GM12875 (cell line): ENCODE data around the gene RELN.

Experiments
- H3K4me3 ChIP-seq: one replicate; pipeline ENCODE4 v1.5.1; 2011; ENCODE audit warnings: low read depth, low read length, control low read depth
- TF ChIP-seq, protein P1 (sequence below): IDR thresholded peaks from 2 replicates; pipeline ENCODE4 v1.5.1; 2011; ENCODE audit warnings: low read depth, mild to moderate bottlenecking, control low read depth, inconsistent platforms, low read length, moderate library complexity, borderline replicate concordance; ENCODE audit not compliant: insufficient read depth

RELN gene

DNA sequence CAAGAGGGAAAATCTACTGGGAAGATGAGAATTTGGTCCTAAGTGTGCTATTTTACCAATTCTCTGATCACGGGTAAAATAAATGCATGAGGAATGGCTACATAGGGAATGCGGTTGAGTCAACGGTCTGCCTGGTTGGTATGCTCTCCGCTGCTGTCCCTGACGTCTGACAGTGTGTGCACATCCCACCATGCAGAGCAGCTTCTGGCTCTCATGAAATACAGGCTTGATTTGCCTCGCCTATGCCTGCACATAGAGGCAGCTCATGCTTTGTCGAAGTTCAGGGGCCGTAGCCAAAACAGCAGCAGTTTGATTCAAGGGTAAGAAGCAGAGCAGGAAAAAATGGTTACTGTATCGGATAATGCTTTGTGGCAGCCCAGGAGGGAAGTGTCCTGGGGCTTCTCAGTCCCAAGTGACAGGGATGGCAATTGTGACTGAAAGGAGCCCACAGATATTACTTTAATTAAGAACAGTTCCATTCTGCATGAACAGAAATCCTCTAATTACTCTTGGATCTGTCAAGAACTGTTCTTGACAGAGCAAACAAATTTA is 275.0 kb downstream of the RELN start:
- TF ChIP-seq, protein P1, sequence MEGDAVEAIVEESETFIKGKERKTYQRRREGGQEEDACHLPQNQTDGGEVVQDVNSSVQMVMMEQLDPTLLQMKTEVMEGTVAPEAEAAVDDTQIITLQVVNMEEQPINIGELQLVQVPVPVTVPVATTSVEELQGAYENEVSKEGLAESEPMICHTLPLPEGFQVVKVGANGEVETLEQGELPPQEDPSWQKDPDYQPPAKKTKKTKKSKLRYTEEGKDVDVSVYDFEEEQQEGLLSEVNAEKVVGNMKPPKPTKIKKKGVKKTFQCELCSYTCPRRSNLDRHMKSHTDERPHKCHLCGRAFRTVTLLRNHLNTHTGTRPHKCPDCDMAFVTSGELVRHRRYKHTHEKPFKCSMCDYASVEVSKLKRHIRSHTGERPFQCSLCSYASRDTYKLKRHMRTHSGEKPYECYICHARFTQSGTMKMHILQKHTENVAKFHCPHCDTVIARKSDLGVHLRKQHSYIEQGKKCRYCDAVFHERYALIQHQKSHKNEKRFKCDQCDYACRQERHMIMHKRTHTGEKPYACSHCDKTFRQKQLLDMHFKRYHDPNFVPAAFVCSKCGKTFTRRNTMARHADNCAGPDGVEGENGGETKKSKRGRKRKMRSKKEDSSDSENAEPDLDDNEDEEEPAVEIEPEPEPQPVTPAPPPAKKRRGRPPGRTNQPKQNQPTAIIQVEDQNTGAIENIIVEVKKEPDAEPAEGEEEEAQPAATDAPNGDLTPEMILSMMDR = no peak
- H3K4me3 ChIP-seq = no peak overlapping the region

DNA sequence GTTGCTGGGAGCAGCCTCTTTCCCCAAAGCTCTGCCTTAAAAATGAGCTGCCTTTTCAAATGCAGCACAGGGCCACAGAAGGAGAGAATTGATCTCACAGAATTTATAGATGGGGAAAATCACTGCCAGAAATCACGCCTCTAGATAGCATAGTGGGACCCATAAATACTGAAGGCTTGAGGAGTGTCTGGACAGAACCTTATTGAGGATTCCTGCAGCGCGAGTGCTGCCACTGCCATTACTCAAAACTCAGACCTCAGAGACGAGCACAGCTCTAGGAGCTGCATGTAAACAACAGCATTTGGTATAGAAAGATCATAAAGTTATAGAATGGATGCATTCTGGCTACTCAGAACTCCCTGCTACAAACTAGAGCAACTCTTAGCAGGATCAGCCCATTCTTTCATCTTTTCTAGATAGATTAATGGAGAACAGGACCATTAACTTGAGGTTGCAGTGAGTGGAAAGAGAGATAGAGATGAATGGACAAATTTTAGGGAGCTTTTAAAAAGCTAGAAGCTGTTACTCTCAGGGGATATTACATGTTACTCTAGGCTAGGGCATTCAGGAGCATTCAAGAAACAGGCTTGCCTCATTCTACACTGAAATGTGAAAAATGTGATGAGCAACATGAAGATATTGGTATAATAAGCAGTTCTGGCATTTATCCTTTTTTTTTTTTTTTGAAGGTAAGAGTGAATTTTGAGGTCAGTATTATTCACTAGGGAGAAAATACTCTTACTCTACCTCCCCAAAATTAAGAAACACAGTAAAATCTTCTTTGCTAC is 276.3 kb downstream of the RELN start:
- TF ChIP-seq, protein P1 = no peak
- no peak overlapping the region for H3K4me3 ChIP-seq

DNA sequence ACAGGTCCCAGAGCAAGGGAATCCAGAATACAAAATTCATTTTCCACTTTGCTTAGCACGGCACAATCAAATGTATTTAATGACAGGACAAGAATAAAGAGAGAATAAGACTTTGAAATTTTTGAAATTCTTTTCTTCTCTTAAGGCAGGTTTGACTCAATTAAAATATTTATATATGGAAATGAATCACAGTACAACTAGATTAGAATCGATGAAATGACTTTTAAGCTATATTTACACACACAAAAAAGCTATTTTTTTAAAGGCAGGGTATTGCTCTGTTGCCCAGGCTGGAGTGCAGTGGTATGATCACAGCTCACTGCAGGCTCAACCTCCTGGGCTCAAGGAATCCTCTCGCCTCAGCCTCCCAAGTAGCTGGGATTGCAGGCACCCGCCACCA is 278.0 kb downstream of the RELN start:
- no peak overlapping the region for H3K4me3 ChIP-seq
- TF ChIP-seq, protein P1 = no peak

DNA sequence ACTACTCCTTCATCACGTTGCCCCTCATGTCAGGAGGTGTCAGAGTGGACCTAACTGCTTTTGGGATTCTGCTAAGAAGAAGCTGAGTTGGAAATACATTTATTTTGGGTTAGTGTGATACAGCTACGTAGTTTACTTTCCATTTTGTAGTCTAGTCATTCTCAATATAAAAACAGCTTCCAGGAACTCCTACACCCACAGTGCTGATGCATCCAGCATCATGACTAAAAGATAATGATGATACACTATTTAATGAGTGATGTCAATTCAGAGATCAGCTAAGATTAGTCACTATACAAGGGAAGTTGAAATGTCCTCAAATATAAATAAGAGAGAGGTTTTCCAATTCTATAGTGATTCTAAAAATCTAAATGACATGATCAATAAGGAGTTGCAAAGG is 279.2 kb downstream of the RELN start:
- TF ChIP-seq, protein P1 = no peak
- H3K4me3 ChIP-seq = no peak overlapping the region

DNA sequence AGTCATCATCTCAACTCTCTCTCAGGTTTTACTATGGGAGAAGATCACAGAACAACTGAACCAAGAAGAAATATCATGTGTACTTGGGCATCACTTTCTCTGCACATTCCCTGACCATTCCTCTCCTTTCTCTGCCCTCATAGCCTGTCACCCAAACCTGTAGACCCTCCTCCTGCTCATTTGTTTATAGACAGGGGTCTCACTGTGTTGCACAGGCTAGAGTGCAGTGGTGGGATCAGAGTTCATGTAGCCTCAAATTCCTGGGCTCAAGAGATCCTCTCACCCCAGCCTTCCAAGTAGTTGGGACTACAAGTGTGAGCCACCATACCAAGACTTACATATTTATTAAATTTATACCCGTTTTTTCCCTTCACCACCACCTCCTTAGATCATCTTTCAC is 282.7 kb downstream of the RELN start:
- H3K4me3 ChIP-seq = no peak overlapping the region
- TF ChIP-seq, protein P1 = no peak

DNA sequence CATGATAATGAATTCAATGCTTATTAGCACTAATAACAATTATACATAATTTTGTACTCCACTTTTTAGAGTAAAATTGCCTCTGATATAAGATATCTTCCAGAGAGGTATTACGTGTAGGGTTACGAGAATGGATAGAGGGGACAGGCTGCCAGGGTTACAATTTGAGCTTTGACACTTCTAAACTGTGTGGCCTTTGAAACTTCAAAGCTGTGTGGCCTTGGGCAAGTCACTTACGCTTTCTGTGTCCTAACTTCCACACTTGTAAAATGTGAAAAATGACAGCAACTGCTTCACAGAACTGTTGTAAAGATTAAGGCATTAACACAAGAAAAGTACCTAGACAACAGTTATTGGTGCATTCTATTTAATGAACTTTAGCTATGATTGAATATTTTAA is 283.9 kb downstream of the RELN start:
- no peak overlapping the region for H3K4me3 ChIP-seq
- TF ChIP-seq, protein P1 = no peak

DNA sequence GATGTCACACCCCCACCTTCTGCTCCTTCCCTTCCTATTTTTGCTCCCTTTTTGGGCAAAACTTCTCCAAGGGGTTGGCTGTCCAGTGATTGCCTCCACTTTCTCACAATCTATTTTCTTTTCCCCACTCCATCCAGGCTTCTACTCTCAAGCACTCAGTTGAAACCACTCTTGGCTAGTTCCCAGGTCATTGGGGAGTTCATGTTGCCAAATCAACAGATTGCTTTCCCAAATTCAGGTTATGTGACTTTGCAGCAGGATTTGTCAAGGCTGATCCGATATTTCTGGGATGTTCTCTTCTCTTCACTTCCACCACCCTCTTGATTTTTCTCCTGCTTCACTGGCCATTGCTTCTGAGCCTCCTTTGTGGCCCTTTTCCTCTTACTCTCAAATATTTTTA is 284.8 kb downstream of the RELN start:
- TF ChIP-seq, protein P1 = no peak
- no peak overlapping the region for H3K4me3 ChIP-seq
